GM18502 (cell line): ENCODE measurements around the gene TMEM176A.
"Not testable (repeated sequence)": the region's sequence is repeated elsewhere in the genome, so short reads cannot be mapped to it uniquely, and the experiment has no call there.

Source experiments
- ATAC-seq: cut with Tn5 transposase; IDR thresholded peaks from one replicate; pipeline ENCODE4 v1.9.1; 2021; ENCODE audit warnings: mild to moderate bottlenecking; ENCODE audit not compliant: unreplicated experiment, poor library complexity

TMEM176A gene

GRCh38 chr7:150800581-150801241, at the start of gene TMEM176A:
TMEM176A (plus strand) TSS chr7:150800769; CDS start chr7:150801551, 782 bp downstream.
- no peak for ATAC-seq

GRCh38 chr7:150751702-150752101, 48.9 kb upstream of the TMEM176A start:
- ATAC-seq = no peak

- ATAC-seq = no peak
Measured at GRCh38 chr7:150753239-150753638, 47.3 kb upstream of the TMEM176A start.

GRCh38 chr7:150753826-150754603, 46.6 kb upstream of the TMEM176A start:
- peak; percentile 45 for ATAC-seq

GRCh38 chr7:150754951-150755350, 45.6 kb upstream of the TMEM176A start:
- ATAC-seq = no peak

- ATAC-seq = no peak
Measured at GRCh38 chr7:150755473-150756099, 45.0 kb upstream of the TMEM176A start.

- ATAC-seq = no peak
Measured at GRCh38 chr7:150756166-150756565, 44.4 kb upstream of the TMEM176A start.

GRCh38 chr7:150756858-150757257, 43.7 kb upstream of the TMEM176A start:
- ATAC-seq = no peak

GRCh38 chr7:150759479-150759878, 41.1 kb upstream of the TMEM176A start:
- no peak for ATAC-seq

- ATAC-seq = no peak
Measured at GRCh38 chr7:150766334-150766709, 34.2 kb upstream of the TMEM176A start.

GRCh38 chr7:150769768-150770167, 30.8 kb upstream of the TMEM176A start:
- no peak for ATAC-seq

GRCh38 chr7:150774131-150774530, 26.4 kb upstream of the TMEM176A start:
- ATAC-seq = not testable (repeated sequence)

- ATAC-seq = no peak
Measured at GRCh38 chr7:150778014-150778737, 22.4 kb upstream of the TMEM176A start.

GRCh38 chr7:150778738-150779301, 21.7 kb upstream of the TMEM176A start:
- no peak for ATAC-seq

GRCh38 chr7:150780292-150780691, 20.3 kb upstream of the TMEM176A start:
- ATAC-seq = no peak

- ATAC-seq = no peak
Measured at GRCh38 chr7:150781103-150781502, 19.5 kb upstream of the TMEM176A start.

- ATAC-seq = no peak
Measured at GRCh38 chr7:150781961-150782360, 18.6 kb upstream of the TMEM176A start.

- ATAC-seq = no peak
Measured at GRCh38 chr7:150784120-150784736, 16.3 kb upstream of the TMEM176A start.

GRCh38 chr7:150784954-150785353, 15.6 kb upstream of the TMEM176A start:
- ATAC-seq = no peak
